Right forelimb (tissue), 1 donor: ENCODE measurements around the gene ALLC.
A peak's percentile ranks its signal among the peaks of the same experiment; 100 is the strongest.

Experiments used
- DNase-seq: peaks from one replicate; pipeline ENCODE4 v3.0.0-alpha.2; 2018

ALLC gene

GRCh38 chr2:3727397-3728045, 69.5 kb downstream of the ALLC start:
- no peak for DNase-seq

DNA sequence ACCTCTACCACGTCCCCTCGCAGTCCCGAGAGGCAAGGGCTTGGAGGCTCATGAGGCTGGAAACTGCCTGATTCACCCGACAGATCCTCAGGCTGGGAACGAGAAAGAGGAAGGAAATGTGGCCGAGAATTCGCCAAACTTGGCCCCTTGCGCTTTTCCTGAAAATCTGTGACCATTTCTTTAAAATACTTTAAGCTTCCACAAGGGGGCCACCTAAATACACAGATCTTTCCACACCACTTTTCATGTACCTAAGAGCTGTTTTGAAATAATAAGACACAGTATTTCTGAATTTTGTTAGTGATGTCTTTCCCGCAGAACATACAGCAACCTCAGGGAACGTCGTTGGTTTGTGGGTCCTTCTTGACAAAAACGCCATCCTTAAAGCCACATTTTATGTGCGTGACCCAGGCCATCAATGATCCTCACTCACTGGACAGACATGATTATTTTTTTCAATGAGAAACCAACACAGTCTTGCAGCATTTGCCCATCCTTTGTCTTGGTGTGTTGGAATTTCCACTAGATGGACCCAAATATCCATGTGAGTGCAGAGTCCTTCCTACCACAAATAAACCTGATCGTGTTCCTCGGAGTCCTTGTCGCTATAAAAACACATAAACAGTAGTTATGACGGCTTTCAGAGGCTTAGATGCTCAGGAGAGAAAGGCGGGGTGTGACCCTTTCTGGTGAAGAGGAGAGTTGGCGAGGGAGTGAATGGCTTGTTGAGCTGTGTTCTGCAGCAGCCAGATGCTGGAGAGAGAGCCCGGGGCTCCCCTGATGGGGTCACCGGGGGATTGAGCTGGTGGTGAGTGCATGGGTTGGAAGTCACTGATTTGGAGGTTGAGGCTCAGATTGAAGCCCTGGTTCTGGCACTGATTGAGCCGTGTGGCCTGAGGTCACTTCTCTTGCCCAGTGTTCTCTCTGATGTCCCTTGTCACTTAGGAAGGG, 70.4 kb downstream of the ALLC start:
- peak; percentile 69 for DNase-seq

- no peak for DNase-seq
Observed at GRCh38 chr2:3729055-3729448, 71.1 kb downstream of the ALLC start.

DNA sequence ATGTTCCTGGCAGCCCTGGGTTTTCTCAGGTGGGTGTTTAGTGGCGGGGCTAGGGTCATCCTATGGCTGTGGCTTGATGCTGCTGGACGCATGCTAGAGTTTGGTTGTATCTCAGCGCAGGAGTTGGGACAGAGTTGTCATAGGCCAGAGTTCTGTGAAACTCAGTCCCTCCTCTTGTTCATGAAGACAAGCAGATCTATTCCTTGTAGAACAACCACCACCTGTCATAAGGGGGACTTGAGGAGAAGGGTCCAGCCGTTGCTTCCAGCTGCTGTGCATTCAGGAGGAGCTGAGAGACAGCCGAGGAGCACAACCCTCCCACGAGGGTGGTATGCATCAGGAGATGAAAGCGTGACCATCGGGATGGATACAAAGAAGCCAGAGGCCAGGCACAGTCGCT, 71.8 kb downstream of the ALLC start:
- DNase-seq, result no peak

DNA sequence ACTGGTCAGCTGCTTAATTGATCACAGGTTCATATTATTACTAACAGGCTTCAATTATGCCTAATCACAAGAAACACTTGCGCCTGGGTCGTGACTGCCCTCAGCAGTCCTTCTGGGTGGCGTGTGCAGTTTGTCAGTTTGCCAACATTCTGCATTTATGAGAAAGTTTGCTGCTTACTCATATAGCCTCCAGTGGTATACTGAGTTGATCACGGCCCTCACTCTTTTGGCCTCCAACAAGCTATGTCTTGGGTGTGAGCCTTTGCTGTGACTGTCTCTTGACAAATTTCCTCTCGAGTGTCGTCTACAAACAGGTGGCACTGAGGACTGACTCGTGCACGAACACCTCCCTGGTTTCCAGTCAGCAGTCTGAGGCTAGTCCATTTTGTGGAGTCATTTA, 72.6 kb downstream of the ALLC start:
- DNase-seq, result no peak

GRCh38 chr2:3731829-3732228, 73.8 kb downstream of the ALLC start:
- no peak for DNase-seq

- no peak for DNase-seq
Observed at GRCh38 chr2:3736112-3736511, 78.1 kb downstream of the ALLC start.

DNA sequence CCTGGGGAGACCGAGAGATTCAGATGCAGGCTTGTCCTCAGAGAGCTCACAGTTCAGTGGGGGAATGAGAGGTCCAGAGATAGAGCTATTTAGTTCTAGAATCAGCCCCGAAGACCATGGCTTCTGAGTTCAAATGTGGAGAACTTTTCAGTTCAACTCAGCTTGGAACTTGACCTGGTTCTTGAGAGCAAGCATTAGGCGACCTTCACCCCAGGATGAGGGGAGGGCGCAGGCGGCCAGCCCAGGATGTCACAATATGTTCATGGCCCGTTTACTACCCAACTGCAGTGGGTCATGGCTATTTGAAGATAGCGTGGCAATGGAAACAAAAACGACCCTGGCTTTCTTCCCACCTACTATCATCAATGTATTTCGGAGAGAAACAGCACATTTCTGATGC, 79.1 kb downstream of the ALLC start:
- DNase-seq, result no peak

- no peak for DNase-seq
Observed at GRCh38 chr2:3738454-3738853, 80.5 kb downstream of the ALLC start.

GRCh38 chr2:3739313-3739712, 81.3 kb downstream of the ALLC start:
- DNase-seq, result no peak

GRCh38 chr2:3741396-3741795, 83.4 kb downstream of the ALLC start:
- no peak for DNase-seq

- DNase-seq, result no peak
Observed at GRCh38 chr2:3741867-3742602, 84.0 kb downstream of the ALLC start.

DNA sequence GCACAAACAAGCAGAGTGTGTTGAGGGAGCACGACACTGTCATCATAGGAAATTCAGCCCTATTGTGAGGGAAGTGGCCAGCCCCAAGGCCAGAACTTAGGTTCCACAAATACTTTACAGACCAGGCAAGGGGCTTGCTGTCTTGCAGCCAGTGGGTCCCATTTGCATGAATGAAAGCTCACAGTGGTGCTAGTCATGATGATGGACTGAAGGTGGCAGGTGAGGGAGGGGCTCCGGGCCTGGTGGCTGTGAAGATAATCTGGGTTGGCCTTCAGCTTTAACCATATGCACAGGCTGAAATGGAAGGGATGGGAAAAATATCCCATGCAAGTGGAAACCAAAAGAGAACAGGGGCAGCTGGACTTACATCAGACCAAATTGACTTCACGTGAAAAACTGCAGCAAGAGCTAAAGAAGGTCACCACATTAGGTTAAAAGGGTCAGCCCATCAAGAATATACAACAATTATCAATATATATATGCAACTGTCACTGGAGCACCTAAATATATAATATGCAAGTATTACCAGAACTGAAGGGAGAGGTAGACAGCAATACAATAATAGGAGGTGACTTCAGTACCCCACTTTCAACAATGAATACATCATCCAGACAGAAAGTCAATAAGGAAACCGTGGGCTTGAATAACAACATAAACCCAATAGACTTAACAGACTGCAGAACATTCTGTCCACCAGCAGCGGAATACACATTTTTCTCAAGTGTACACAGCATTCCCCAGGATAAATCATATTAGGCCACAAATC, 84.9 kb downstream of the ALLC start:
- DNase-seq, result peak; percentile 16

GRCh38 chr2:3743951-3744555, 86.1 kb downstream of the ALLC start:
- DNase-seq, result peak; percentile 4

- DNase-seq, result no peak
Observed at GRCh38 chr2:3745920-3746319, 87.9 kb downstream of the ALLC start.

GRCh38 chr2:3747032-3747654, 89.1 kb downstream of the ALLC start:
- no peak for DNase-seq

DNA sequence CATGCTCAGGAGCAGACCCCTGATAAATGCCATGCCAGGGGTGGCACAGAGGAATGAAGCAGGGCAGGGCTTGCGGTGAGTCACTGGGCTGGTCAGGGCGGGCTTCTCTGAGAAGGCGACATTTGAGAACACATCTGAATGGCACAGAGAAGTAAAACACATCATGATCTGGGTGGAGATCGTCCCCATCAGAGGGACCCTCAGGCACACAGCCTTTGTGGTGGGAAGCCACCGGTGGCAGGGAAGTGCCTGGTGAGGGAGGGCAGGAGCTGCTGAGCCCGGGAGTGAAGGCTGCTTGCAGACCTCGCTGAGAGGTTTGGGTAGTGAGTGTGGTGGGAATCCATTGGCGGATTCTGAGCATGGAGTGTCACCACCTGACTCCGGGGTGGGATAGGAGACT, 89.8 kb downstream of the ALLC start:
- no peak for DNase-seq

DNA sequence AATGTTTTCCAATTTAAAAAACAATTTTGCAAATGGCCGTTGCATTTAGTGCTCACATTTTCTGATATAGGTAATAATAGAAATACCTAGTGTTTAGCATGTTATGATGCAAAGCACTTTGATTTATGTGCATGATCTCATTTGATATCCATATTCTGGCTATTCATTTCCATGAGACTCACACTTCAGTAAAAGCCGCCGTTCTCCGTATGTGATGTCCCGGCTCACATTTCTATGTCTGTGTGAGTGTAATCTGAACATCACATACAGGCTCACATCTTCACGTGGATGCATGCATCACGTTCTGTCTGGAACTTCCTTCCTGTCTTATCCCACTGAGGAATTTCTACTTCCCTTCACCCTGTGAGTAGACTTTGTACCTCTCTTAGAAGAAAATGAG, 91.2 kb downstream of the ALLC start:
- DNase-seq, result no peak

GRCh38 chr2:3751251-3751650, 93.3 kb downstream of the ALLC start:
- no peak for DNase-seq

- DNase-seq, result no peak
Observed at GRCh38 chr2:3751806-3752205, 93.8 kb downstream of the ALLC start.
